GM12865 (cell line): ENCODE results near the gene LCK.
"Not testable (repeated sequence)": the region's sequence is repeated elsewhere in the genome, so short reads cannot be mapped to it uniquely, and the experiment has no call there.

Source experiments
- DNase-seq: peaks from one replicate; pipeline ENCODE4 v3.0.0; 2010; ENCODE audit warnings: low read depth
- H3K4me3 ChIP-seq: 2 replicates; pipeline ENCODE4 v1.5.1; 2011; ENCODE audit warnings: mild to moderate bottlenecking, low read depth, low read length, control low read depth
- TF ChIP-seq, protein P1 (sequence below): IDR thresholded peaks from 2 replicates; pipeline ENCODE4 v1.5.1; 2011; ENCODE audit warnings: low read length, control low read depth, low read depth, inconsistent platforms; ENCODE audit not compliant: insufficient read depth; ENCODE audit errors: missing control alignments

Gene LCK

DNA sequence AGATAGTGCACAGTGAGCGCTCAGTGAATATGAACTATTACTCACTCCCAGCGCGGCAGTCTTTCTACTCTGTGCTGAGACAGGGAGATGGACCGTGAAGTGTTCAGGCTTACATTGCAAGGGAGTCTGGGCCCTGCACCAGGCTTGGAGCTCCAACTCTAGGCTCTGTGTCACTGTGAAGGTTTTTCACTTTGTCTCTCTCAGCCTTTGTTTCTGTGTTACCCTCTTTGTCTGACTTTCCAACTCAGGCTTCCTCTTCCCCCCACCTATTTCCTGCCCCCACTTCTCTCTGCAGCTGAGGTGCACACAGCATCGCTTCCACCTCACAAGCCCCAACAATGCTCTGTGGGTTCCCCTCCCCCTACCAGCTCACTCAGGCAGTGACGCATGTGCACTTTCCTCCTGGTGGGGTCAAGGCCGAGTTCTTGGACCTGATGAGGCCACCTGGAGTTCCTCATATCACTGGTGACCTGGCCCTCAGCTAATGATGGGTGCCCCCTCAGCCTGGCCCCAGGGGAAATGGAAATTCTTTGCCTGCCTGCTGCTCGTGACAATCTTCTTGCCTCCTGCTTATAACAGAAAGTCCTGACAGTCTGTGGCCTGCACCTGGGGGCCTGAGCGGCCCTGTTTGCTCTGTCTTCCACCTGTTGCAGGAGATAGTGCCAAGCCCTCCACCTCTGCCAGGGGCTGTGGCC, 1.1 kb upstream of the LCK start:
- DNase-seq, result peak; percentile 97
- peak overlapping the region; percentile 71 for H3K4me3 ChIP-seq
- TF ChIP-seq, protein P1, sequence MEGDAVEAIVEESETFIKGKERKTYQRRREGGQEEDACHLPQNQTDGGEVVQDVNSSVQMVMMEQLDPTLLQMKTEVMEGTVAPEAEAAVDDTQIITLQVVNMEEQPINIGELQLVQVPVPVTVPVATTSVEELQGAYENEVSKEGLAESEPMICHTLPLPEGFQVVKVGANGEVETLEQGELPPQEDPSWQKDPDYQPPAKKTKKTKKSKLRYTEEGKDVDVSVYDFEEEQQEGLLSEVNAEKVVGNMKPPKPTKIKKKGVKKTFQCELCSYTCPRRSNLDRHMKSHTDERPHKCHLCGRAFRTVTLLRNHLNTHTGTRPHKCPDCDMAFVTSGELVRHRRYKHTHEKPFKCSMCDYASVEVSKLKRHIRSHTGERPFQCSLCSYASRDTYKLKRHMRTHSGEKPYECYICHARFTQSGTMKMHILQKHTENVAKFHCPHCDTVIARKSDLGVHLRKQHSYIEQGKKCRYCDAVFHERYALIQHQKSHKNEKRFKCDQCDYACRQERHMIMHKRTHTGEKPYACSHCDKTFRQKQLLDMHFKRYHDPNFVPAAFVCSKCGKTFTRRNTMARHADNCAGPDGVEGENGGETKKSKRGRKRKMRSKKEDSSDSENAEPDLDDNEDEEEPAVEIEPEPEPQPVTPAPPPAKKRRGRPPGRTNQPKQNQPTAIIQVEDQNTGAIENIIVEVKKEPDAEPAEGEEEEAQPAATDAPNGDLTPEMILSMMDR, result no peak

- TF ChIP-seq, protein P1, result no peak
- peak overlapping the region; percentile 71 for H3K4me3 ChIP-seq
- peak; percentile 54 for DNase-seq
Measured at GRCh38 chr1:32255072-32256071, 4.3 kb downstream of the LCK start.

GRCh38 chr1:32256473-32257226, 5.6 kb downstream of the LCK start:
- TF ChIP-seq, protein P1, result no peak
- no peak for DNase-seq
- peak overlapping the region; percentile 30 for H3K4me3 ChIP-seq

DNA sequence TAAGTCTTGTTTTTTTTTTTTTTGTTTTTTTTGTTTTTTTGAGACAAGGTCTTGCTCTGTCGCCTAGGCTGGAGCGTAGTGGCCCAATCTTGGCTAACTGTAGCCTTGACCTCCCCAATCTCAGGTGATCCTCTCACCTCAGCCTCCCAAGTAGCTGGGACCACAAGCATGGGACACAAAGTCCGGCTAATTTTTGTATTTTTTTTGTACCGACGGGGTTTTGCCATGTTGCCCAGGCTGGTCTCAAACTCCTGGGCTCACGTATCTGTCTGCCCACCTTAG, 6.1 kb downstream of the LCK start:
- DNase-seq, result no peak
- H3K4me3 ChIP-seq, result peak overlapping the region; percentile 30
- TF ChIP-seq, protein P1, result no peak

DNA sequence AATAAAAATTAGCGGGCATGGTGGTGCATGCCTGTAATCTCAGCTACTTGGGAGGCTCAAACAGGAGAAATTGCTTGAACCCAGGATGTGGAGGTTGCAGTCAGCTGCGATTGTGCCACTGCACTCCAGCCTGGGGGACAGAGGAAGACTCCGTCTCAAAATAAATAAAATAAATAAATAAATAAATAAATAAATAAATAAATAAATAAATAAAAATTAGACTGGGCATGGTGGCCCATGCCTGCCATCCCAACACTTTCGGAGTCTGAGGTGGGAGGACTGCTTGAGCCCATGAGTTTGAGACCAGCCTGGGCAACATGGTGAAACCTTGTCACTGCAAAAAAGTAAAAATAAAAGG, 12.2 kb downstream of the LCK start:
- H3K4me3 ChIP-seq, DNase-seq: not testable (repeated sequence)

DNA sequence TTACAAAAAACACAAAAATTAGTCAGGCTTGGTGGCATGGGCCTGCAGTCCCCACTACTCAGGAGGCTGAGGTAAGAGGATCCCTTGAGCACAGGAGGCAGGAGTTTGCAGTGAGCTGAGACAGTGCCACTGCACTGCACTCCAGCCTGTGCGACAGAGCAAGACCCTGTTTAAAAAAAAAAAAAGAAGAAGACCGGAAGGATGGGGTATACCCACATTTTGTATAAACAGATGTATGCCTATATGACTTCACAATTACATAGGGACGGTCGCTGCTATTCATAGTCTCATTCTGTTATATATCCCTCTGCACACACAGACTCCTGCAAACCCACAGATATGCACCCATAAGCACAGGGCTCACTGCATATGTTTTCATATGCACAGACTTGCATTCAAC, 12.7 kb downstream of the LCK start:
- TF ChIP-seq, protein P1, result no peak
- H3K4me3 ChIP-seq, result no peak overlapping the region
- DNase-seq, result peak; percentile 35

DNA sequence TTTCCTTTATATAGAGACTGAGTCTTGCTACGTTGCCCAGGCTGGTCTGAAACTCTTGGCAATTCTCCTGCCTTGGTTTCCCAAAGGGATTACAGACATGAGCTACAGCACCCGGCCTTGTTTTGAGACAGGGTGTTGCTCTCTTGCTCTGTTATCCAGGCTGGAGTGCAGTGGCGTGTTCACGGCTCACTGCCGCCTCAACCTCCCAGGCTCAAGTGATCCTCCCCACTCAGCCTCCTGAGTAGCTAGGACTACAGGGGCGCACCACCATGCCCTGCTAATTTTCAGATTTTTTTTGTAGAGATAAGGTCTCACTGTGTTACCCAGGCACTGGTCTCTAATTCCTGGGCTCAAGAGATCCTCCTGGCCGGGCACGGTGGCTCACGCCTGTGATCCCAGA, 14.8 kb downstream of the LCK start:
- DNase-seq, result no peak
- TF ChIP-seq, protein P1, result no peak
- no peak overlapping the region for H3K4me3 ChIP-seq
